Natural killer cell (primary cell): ENCODE results near the gene ATP8B3. TPM values are rescaled to one million over a fixed set of nuclear protein-coding genes. Genes with fewer than 3 reads are reported as not detected.

Experiments used
- ATAC-seq, 3 donors: fragments of 150-1000 bp in 2 of 3; fragments of 200-7000 bp in 1 of 3; cut with Tn5 transposase; 1 replicate in 1 of 3; 2 replicates in 2 of 3; pipeline ENCODE4 v1.10.0; 2021; ENCODE audit warnings: mild to moderate bottlenecking in 2 of 3, moderate library complexity in 2 of 3
- DNase-seq, 2 donors: peaks; one replicate each; pipeline versions ENCODE4 v3.0.0 to v3.0.0-alpha.2; 2013 to 2021; ENCODE audit warnings: mixed read lengths in 1 of 2
- H3K27ac ChIP-seq: one replicate; pipeline ENCODE4 v1.5.1; 2013; ENCODE audit warnings: mild to moderate bottlenecking, low read length
- H3K27me3 ChIP-seq: one replicate; pipeline ENCODE4 v1.6.1; 2013; ENCODE audit warnings: low read length; ENCODE audit not compliant: control insufficient read depth, insufficient read depth
- H3K36me3 ChIP-seq: one replicate; pipeline ENCODE4 v1.6.1; 2013; ENCODE audit warnings: low read length; ENCODE audit not compliant: control insufficient read depth, insufficient read depth
- H3K4me1 ChIP-seq: one replicate; pipeline ENCODE4 v1.6.1; 2013; ENCODE audit warnings: low read length; ENCODE audit not compliant: control insufficient read depth, insufficient read depth
- H3K4me3 ChIP-seq: one replicate; pipeline ENCODE4 v1.5.1; 2013; ENCODE audit warnings: low read length
- H3K9me3 ChIP-seq: one replicate; pipeline ENCODE4 v1.6.1; 2013; ENCODE audit warnings: low read length; ENCODE audit not compliant: control insufficient read depth, insufficient read depth
- H3K27ac Mint-ChIP-seq, 2 donors: one replicate each; pipeline ENCODE4 v1.8.0; 2022; ENCODE audit warnings: mild to moderate bottlenecking in 2 of 2, mixed read lengths in 2 of 2, moderate library complexity in 1 of 2
- H3K27me3 Mint-ChIP-seq, 2 donors: one replicate each; pipeline ENCODE4 v1.8.0; 2022; ENCODE audit warnings: low read depth in 2 of 2, mixed read lengths in 2 of 2
- H3K36me3 Mint-ChIP-seq: one replicate; pipeline ENCODE4 v1.8.0; 2022; ENCODE audit warnings: mixed read lengths
- H3K4me1 Mint-ChIP-seq, 2 donors: one replicate each; pipeline ENCODE4 v1.8.0; 2022; ENCODE audit warnings: mixed read lengths in 2 of 2
- H3K4me3 Mint-ChIP-seq: one replicate; pipeline ENCODE4 v1.8.0; 2022; ENCODE audit warnings: mild to moderate bottlenecking, moderate library complexity, mixed read lengths
- H3K9me3 Mint-ChIP-seq, 2 donors: one replicate each; pipeline ENCODE4 v1.8.0; 2022; ENCODE audit warnings: mixed read lengths in 2 of 2
- WGBS: methylation state at CpG from one replicate; pipeline ENCODE4 v1.1.7; 2013; ENCODE audit warnings: missing lambda C conversion rate; ENCODE audit not compliant: insufficient coverage; 5-methylcytosine and 5-hydroxymethylcytosine counted together
- intact Hi-C: fragments of 100-400 bp; cut with micrococcal nuclease; formaldehyde crosslinking; loops from one replicate; pipeline ENCODE4 v1.14.2; 2022
- total RNA-seq, 4 donors: library from RNA; stranded (reverse); fragments of 120-200 nt in 1 of 4; gene quantifications; one replicate each; pipeline versions ENCODE4 v1.2.3 to v1.2.4, GENCODE V29; 2013 to 2022
- TF ChIP-seq, protein P1 (sequence below): fragments of 200-600 bp; IDR thresholded peaks from one replicate; pipeline ENCODE4 v1.8.0; 2022; ENCODE audit warnings: antibody characterized with exemption

The ATP8B3 gene, protein sequence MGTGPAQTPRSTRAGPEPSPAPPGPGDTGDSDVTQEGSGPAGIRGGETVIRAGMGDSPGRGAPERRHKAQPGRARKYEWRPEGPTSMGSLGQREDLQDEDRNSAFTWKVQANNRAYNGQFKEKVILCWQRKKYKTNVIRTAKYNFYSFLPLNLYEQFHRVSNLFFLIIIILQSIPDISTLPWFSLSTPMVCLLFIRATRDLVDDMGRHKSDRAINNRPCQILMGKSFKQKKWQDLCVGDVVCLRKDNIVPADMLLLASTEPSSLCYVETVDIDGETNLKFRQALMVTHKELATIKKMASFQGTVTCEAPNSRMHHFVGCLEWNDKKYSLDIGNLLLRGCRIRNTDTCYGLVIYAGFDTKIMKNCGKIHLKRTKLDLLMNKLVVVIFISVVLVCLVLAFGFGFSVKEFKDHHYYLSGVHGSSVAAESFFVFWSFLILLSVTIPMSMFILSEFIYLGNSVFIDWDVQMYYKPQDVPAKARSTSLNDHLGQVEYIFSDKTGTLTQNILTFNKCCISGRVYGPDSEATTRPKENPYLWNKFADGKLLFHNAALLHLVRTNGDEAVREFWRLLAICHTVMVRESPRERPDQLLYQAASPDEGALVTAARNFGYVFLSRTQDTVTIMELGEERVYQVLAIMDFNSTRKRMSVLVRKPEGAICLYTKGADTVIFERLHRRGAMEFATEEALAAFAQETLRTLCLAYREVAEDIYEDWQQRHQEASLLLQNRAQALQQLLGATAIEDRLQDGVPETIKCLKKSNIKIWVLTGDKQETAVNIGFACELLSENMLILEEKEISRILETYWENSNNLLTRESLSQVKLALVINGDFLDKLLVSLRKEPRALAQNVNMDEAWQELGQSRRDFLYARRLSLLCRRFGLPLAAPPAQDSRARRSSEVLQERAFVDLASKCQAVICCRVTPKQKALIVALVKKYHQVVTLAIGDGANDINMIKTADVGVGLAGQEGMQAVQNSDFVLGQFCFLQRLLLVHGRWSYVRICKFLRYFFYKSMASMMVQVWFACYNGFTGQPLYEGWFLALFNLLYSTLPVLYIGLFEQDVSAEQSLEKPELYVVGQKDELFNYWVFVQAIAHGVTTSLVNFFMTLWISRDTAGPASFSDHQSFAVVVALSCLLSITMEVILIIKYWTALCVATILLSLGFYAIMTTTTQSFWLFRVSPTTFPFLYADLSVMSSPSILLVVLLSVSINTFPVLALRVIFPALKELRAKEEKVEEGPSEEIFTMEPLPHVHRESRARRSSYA (N-terminal part only)
- 10 to 100 TPM in 2 of 3 donors, 1 to 10 TPM in 1; 5.3 to 11.5 (median 11.2) TPM for total RNA-seq
- total RNA-seq (2013), result 2.3 TPM

DNA sequence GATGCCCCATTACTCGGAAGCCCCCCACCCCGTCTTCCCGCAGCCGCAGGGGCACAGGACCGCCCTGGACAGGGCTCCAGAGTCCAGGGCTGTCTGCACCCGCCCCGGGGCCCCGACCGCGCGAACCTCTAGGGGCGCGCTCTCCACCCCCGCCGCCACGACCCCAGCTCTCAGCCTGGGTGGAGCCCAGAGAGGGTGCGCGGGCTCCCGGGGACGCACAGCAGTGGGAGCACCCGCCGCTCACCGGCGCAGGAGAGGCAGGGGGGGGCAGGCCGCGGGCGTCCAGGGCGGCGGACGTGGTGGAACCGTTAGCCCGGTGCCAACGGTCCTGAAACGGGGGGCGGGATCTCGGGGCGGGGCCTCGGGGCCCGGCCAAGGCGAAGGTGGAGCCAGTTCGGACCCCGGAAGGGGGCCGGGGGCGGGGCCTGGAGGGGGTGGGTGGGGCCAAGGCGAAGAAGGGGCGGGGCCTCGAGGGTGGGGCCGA lies at the start of gene ATP8B3:
Gene ATP8B3 (minus strand): TSS at position 335 of the 484 bp plus-strand sequence. CDS start 540 bp downstream, outside the sequence.
- no peaks in the 10 kb centered on the region for H3K27me3 Mint-ChIP-seq
- H3K9me3 Mint-ChIP-seq, result no peaks in the 10 kb centered on the region
- peaks cover 7 to 25% of the 10 kb centered on the region in 2 donors for H3K4me1 Mint-ChIP-seq
- no peaks in the 10 kb centered on the region for H3K36me3 Mint-ChIP-seq
- TF ChIP-seq, protein P1, sequence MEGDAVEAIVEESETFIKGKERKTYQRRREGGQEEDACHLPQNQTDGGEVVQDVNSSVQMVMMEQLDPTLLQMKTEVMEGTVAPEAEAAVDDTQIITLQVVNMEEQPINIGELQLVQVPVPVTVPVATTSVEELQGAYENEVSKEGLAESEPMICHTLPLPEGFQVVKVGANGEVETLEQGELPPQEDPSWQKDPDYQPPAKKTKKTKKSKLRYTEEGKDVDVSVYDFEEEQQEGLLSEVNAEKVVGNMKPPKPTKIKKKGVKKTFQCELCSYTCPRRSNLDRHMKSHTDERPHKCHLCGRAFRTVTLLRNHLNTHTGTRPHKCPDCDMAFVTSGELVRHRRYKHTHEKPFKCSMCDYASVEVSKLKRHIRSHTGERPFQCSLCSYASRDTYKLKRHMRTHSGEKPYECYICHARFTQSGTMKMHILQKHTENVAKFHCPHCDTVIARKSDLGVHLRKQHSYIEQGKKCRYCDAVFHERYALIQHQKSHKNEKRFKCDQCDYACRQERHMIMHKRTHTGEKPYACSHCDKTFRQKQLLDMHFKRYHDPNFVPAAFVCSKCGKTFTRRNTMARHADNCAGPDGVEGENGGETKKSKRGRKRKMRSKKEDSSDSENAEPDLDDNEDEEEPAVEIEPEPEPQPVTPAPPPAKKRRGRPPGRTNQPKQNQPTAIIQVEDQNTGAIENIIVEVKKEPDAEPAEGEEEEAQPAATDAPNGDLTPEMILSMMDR, result peak; percentile 23
- under 1% methylated on average over 44 of the region's 48 CpGs for WGBS
- Histone ChIP-seq H3K4me1 (peaks cover 22% of the 10 kb centered on the region), H3K27me3 (no peaks in the 10 kb centered on the region), H3K27ac (peak within 1 kb of the TSS; percentile 53), H3K36me3 (peaks cover 10% of the 10 kb centered on the region), H3K4me3 (peak within 1 kb of the TSS; percentile 48), H3K9me3 (no peaks in the 10 kb centered on the region)
- DNase-seq (no peak), ATAC-seq (peak; percentile 85 to 93 (median 87))
- H3K27ac Mint-ChIP-seq, result peak within 1 kb of the TSS; percentile 81 to 84
- intact Hi-C loops, result no loop called here
- peak within 1 kb of the TSS; percentile 90 for H3K4me3 Mint-ChIP-seq

DNA sequence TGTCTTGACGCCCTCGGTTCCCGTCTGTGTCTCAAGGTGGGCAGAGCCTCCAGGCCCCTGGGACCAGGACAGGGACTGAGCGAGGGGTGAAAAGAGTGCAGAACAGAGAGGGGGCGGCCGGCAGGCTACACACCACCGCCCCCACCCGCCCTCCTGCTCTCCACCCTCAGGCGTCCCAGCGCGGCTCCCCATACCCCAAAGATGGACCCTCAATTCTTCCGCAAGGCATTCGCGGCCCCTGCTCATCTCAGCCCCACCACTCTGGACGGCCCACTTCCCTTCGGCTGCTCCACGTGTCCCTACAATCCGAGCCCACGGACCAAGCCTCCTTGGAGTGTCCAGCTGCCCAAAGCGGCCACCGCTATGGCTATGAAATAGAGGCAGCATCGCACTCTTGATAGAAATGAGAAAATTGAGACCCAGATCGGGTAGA lies 49.5 kb upstream of the ATP8B3 start:
- Histone ChIP-seq H3K4me3 (no peak overlapping the region), H3K27me3 (no peaks in the 10 kb centered on the region), H3K36me3 (no peaks in the 10 kb centered on the region), H3K4me1 (peaks cover 67% of the 10 kb centered on the region), H3K27ac (no peak overlapping the region), H3K9me3 (no peaks in the 10 kb centered on the region)
- Mint-ChIP-seq H3K27me3 (no peaks in the 10 kb centered on the region), H3K27ac (peak overlapping the region; percentile 92), H3K4me1 (peaks cover 16 to 38% of the 10 kb centered on the region in 2 donors), H3K36me3 (no peaks in the 10 kb centered on the region), H3K4me3 (peak overlapping the region; percentile 98), H3K9me3 (no peaks in the 10 kb centered on the region)
- intact Hi-C loops, result loop anchor here (5.0 kb wide), 1 partner anchor 36 kb away; no protein-coding TSS in a partner anchor
- DNase-seq (peak in 1 of 2 donors; percentile 26), ATAC-seq (no peak)
- 54% methylated on average over 23 of the region's 23 CpGs for WGBS
- TF ChIP-seq, protein P1, result no peak

DNA sequence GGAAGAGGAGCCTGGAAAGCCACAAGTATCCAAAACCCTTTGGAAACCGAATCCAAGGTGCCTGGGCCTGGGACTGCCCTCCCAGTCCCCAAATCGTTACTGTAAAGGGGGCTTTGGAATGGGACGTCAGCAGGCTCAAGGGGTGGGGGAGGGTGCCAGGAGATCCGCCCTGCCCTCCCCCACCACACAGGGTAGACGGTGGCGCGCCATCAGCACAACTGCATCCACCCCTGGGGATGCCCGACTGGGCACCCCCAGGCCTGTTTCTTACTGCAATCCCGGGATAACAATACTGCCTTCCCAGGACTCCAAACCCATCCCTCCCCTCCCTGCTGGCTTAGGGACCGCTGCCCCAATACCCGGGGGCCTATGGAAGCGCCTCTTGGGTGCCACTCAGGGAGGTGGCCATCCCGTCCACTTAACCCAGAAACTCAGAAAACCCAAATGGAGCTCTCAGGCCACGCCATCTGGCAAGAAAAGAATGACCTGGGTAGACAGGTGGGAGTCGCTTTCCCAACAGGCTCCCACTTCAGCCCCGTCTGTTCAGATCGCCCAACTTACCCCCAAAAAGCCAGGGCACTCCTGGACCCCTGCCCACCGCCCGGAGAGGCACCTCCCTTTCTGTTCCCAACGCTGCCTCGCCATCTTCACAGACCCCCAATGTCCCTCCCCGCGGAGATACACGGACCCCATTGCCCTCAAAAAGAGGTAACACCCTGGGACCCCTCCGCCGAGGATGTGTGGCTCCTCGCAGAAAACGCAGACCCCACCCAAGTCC lies 48.9 kb upstream of the ATP8B3 start:
- TF ChIP-seq, protein P1, result no peak
- no peaks in the 10 kb centered on the region for H3K9me3 ChIP-seq
- no peaks in the 10 kb centered on the region for H3K9me3 Mint-ChIP-seq
- no peaks in the 10 kb centered on the region for H3K27me3 Mint-ChIP-seq
- no peaks in the 10 kb centered on the region for H3K36me3 Mint-ChIP-seq
- H3K4me1 ChIP-seq, result peaks cover 73% of the 10 kb centered on the region
- intact Hi-C loops, result loop anchor here (5.0 kb wide), 1 partner anchor 36 kb away; no protein-coding TSS in a partner anchor
- peak overlapping the region; percentile 98 for H3K4me3 Mint-ChIP-seq
- H3K27me3 ChIP-seq, result no peaks in the 10 kb centered on the region
- peaks cover 22 to 44% of the 10 kb centered on the region in 2 donors for H3K4me1 Mint-ChIP-seq
- no peaks in the 10 kb centered on the region for H3K36me3 ChIP-seq
- WGBS, result 74% methylated on average over 28 of the region's 28 CpGs
- no peak overlapping the region for H3K27ac ChIP-seq
- peak overlapping the region; percentile 92 for H3K27ac Mint-ChIP-seq
- peak in 1 of 2 donors; percentile 26 for DNase-seq
- H3K4me3 ChIP-seq, result no peak overlapping the region
- no peak for ATAC-seq
